Measurements from ENCODE around the gene ZNF276.

ZNF276 gene

GRCh38 chr16:89730610-89731234 lies 9.4 kb downstream of the ZNF276 start:
- FAIRE-seq (no peak), DNase-seq (ENCODE audit: insufficient read length, low spot score) (no peak)
- no peak for TF ChIP-seq POLR2A (IDR thresholded peaks at IDR 0.05; ENCODE audit: low read depth, low read length)

- TF ChIP-seq POLR2A (IDR thresholded peaks at IDR 0.05; ENCODE audit: low read depth, low read length): no peak
- DNase-seq (ENCODE audit: insufficient read length, low spot score) (no peak), FAIRE-seq (no peak)
Measured at GRCh38 chr16:89732142-89732917, 11.0 kb downstream of the ZNF276 start.

GRCh38 chr16:89732918-89733242 lies 11.5 kb downstream of the ZNF276 start:
- no peak for DNase-seq (ENCODE audit: insufficient read length, low spot score)
- TF ChIP-seq POLR2A (IDR thresholded peaks at IDR 0.05; ENCODE audit: low read depth, low read length): no peak
- no peak for FAIRE-seq

- FAIRE-seq: no peak
- no peak for TF ChIP-seq POLR2A (IDR thresholded peaks at IDR 0.05; ENCODE audit: low read depth, low read length)
Measured at GRCh38 chr16:89733322-89733721, 12.0 kb downstream of the ZNF276 start.

GRCh38 chr16:89733792-89734191 lies 12.5 kb downstream of the ZNF276 start:
- FAIRE-seq (no peak), DNase-seq (ENCODE audit: insufficient read length, low spot score) (no peak)
- no peak for TF ChIP-seq POLR2A (IDR thresholded peaks at IDR 0.05; ENCODE audit: low read depth, low read length)

More at GRCh38 chr16:89733322-89733721, 12.0 kb downstream of the ZNF276 start:
- DNase-seq (ENCODE audit: insufficient read length, low spot score): no peak

- no peak for TF ChIP-seq POLR2A (IDR thresholded peaks at IDR 0.05; ENCODE audit: low read depth, low read length)
- no peak for FAIRE-seq
- no peak for DNase-seq (ENCODE audit: insufficient read length, low spot score)
Measured at GRCh38 chr16:89736554-89736953, 15.2 kb downstream of the ZNF276 start.

- FAIRE-seq: no peak
- no peak for TF ChIP-seq POLR2A (IDR thresholded peaks at IDR 0.05; ENCODE audit: low read depth, low read length)
- no peak for DNase-seq (ENCODE audit: insufficient read length, low spot score)
Measured at GRCh38 chr16:89737341-89738071, 16.2 kb downstream of the ZNF276 start.

- no peak for TF ChIP-seq POLR2A (IDR thresholded peaks at IDR 0.05; ENCODE audit: low read depth, low read length)
- DNase-seq (ENCODE audit: insufficient read length, low spot score): no peak
- FAIRE-seq: no peak
Measured at GRCh38 chr16:89738072-89738377, 16.7 kb downstream of the ZNF276 start.

GRCh38 chr16:89738538-89739317 lies 17.4 kb downstream of the ZNF276 start:
- DNase-seq (ENCODE audit: insufficient read length, low spot score): no peak
- FAIRE-seq: no peak
- no peak for TF ChIP-seq POLR2A (IDR thresholded peaks at IDR 0.05; ENCODE audit: low read depth, low read length)

- TF ChIP-seq POLR2A (IDR thresholded peaks at IDR 0.05; ENCODE audit: low read depth, low read length): no peak
- FAIRE-seq (no peak), DNase-seq (ENCODE audit: insufficient read length, low spot score) (no peak)
Measured at GRCh38 chr16:89739383-89739782, 18.0 kb downstream of the ZNF276 start.

GRCh38 chr16:89741342-89742014 lies 20.1 kb downstream of the ZNF276 start:
- no peak for TF ChIP-seq POLR2A (IDR thresholded peaks at IDR 0.05; ENCODE audit: low read depth, low read length)
- FAIRE-seq (no peak), DNase-seq (ENCODE audit: insufficient read length, low spot score) (no peak)

- no peak for TF ChIP-seq POLR2A (IDR thresholded peaks at IDR 0.05; ENCODE audit: low read depth, low read length)
- DNase-seq (ENCODE audit: insufficient read length, low spot score): no peak
- no peak for FAIRE-seq
Measured at GRCh38 chr16:89742948-89743347, 21.6 kb downstream of the ZNF276 start.

- TF ChIP-seq POLR2A (IDR thresholded peaks at IDR 0.05; ENCODE audit: low read depth, low read length): no peak
- no peak for DNase-seq (ENCODE audit: insufficient read length, low spot score)
- no peak for FAIRE-seq
Measured at GRCh38 chr16:89744813-89745212, 23.5 kb downstream of the ZNF276 start.
